Loucy (cell line): Measurements from ENCODE around the gene GABRG3.

Experiments
- H2AFZ ChIP-seq: fragments of 200-600 bp; sonication (generic); 2 replicates; pipeline ENCODE4 v1.6.0; 2016; ENCODE audit warnings: antibody characterized with exemption, mild to moderate bottlenecking, low read length, moderate library complexity
- H3F3A ChIP-seq: fragments of 200-600 bp; 2 replicates; pipeline ENCODE4 v1.6.0; 2016; ENCODE audit warnings: antibody characterized with exemption, low read depth, mild to moderate bottlenecking
- H3K27me3 ChIP-seq: fragments of 200-600 bp; sonication (generic); 2 replicates; pipeline ENCODE4 v1.6.1; 2014; ENCODE audit warnings: low read length, mild to moderate bottlenecking; ENCODE audit not compliant: insufficient read depth, poor library complexity, severe bottlenecking
- H3K36me3 ChIP-seq: fragments of 200-600 bp; sonication (generic); 2 replicates; pipeline ENCODE4 v1.6.1; 2016; ENCODE audit warnings: low read length; ENCODE audit not compliant: insufficient read depth
- H3K4me1 ChIP-seq: fragments of 200-600 bp; sonication (generic); 2 replicates; pipeline ENCODE4 v1.5.1; 2014; ENCODE audit warnings: low read length, mild to moderate bottlenecking; ENCODE audit not compliant: insufficient read depth, poor library complexity, severe bottlenecking
- H3K4me2 ChIP-seq: fragments of 200-600 bp; sonication (generic); 2 replicates; pipeline ENCODE4 v1.6.0; 2014; ENCODE audit warnings: antibody characterized with exemption, low read length, low read depth, mild to moderate bottlenecking; ENCODE audit not compliant: poor library complexity, severe bottlenecking
- H3K4me3 ChIP-seq: fragments of 200-600 bp; sonication (generic); 2 replicates; pipeline ENCODE4 v1.5.1; 2014; ENCODE audit warnings: low read length, mild to moderate bottlenecking, mixed read lengths; ENCODE audit not compliant: poor library complexity, severe bottlenecking
- H3K79me2 ChIP-seq: fragments of 200-600 bp; sonication (generic); 2 replicates; pipeline ENCODE4 v1.6.1; 2014; ENCODE audit warnings: low read length; ENCODE audit not compliant: insufficient read depth
- H3K9ac ChIP-seq: fragments of 200-600 bp; sonication (generic); 2 replicates; pipeline ENCODE4 v1.6.0; 2014; ENCODE audit warnings: mild to moderate bottlenecking, low read depth, low read length, moderate library complexity; ENCODE audit not compliant: poor library complexity, severe bottlenecking
- H3K9me2 ChIP-seq: fragments of 200-600 bp; sonication (generic); replicated peaks from 2 replicates; pipeline ENCODE4 v1.6.1; 2016; ENCODE audit warnings: low read depth, low read length, mixed read lengths
- H3K9me3 ChIP-seq: fragments of 200-600 bp; sonication (generic); 2 replicates; pipeline ENCODE4 v1.6.1; 2014; ENCODE audit warnings: mild to moderate bottlenecking, antibody characterized with exemption, low read length, low read depth; ENCODE audit not compliant: insufficient read depth
- H4K20me1 ChIP-seq: fragments of 200-600 bp; sonication (generic); 2 replicates; pipeline ENCODE4 v1.6.0; 2014; ENCODE audit warnings: antibody characterized with exemption, low read length, mild to moderate bottlenecking; ENCODE audit not compliant: insufficient read depth, poor library complexity, severe bottlenecking
- CTCF ChIP-seq: fragments of 200-600 bp; sonication (generic); conservative IDR thresholded peaks from 2 replicates; pipeline ENCODE4 v1.5.1; 2014; ENCODE audit warnings: mild to moderate bottlenecking, antibody characterized with exemption, low read length
- EZH2phosphoT487 ChIP-seq: fragments of 200-600 bp; IDR thresholded peaks from 2 replicates; pipeline ENCODE4 v1.6.1; 2018; ENCODE audit warnings: antibody characterized with exemption, mild to moderate bottlenecking, moderate library complexity, borderline replicate concordance

GABRG3 gene

GRCh38 chr15:27570746-27571145, 599.8 kb downstream of the GABRG3 start:
- TF ChIP-seq CTCF (no peak), EZH2phosphoT487 (no peak)
- Histone ChIP-seq H3K9ac (no peak overlapping the region), H3K27me3 (no peaks in the 10 kb centered on the region)

GRCh38 chr15:27573805-27574485, 603.0 kb downstream of the GABRG3 start:
- no peak overlapping the region for H3K4me2 ChIP-seq
- H3K36me3 ChIP-seq = no peaks in the 10 kb centered on the region
- H3K79me2 ChIP-seq = no peaks in the 10 kb centered on the region
- no peak overlapping the region for H2AFZ ChIP-seq
- TF ChIP-seq EZH2phosphoT487 (no peak), CTCF (no peak)
- no peak overlapping the region for H3K4me3 ChIP-seq
- no peaks in the 10 kb centered on the region; the same call in 1 of the 2 replicates for H3K9me3 ChIP-seq
- no peaks in the 10 kb centered on the region for H3K27me3 ChIP-seq
- H3K9ac ChIP-seq = no peak overlapping the region
- no peaks in the 10 kb centered on the region for H3K4me1 ChIP-seq
- H3F3A ChIP-seq = no peaks in the 10 kb centered on the region
- no peaks in the 10 kb centered on the region for H4K20me1 ChIP-seq
- no peaks in the 10 kb centered on the region for H3K9me2 ChIP-seq

More at GRCh38 chr15:27570746-27571145, 599.8 kb downstream of the GABRG3 start:
- no peak overlapping the region for H2AFZ ChIP-seq
- no peaks in the 10 kb centered on the region for H3K36me3 ChIP-seq
- H3K4me2 ChIP-seq = no peak overlapping the region
- no peaks in the 10 kb centered on the region for H3F3A ChIP-seq
- no peaks in the 10 kb centered on the region for H3K79me2 ChIP-seq
- H3K4me1 ChIP-seq = no peaks in the 10 kb centered on the region
- no peaks in the 10 kb centered on the region for H3K9me2 ChIP-seq
- no peak overlapping the region for H3K4me3 ChIP-seq
- H3K9me3 ChIP-seq = no peaks in the 10 kb centered on the region; the same call in 1 of the 2 replicates
- H4K20me1 ChIP-seq = no peaks in the 10 kb centered on the region

DNA sequence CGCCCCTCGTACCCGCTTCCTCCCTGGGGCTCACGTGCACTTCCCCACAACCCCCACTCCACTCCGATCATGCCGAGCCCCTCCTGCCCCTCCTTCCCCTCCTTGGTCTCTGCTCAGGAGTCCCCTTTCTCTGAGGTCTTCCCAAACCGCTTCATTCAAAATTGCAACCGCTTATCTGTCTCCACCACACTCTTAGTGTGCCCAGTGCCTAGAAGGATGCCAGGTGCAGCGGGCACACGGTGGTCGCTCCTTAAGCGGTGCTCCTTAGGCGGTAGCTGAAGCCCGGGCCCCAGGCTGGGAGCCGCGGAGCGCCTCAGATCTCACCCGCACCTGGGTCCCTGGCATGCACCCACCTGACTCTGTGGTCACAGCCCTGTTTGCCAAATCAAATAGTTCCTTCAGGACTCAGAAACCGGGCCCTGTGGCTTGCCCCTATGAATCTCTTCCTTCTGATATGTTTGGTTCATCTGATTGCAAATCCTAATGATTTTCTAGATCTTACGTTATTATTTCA, 603.6 kb downstream of the GABRG3 start:
- Histone ChIP-seq H3K4me2 (no peak overlapping the region), H3K79me2 (no peaks in the 10 kb centered on the region), H3K4me3 (no peak overlapping the region), H3K27me3 (no peaks in the 10 kb centered on the region), H3K4me1 (no peaks in the 10 kb centered on the region), H4K20me1 (no peaks in the 10 kb centered on the region), H3F3A (no peaks in the 10 kb centered on the region), H3K9me2 (no peaks in the 10 kb centered on the region), H2AFZ (no peak overlapping the region), H3K36me3 (no peaks in the 10 kb centered on the region), H3K9me3 (no peaks in the 10 kb centered on the region; the same call in 1 of the 2 replicates), H3K9ac (no peak overlapping the region)
- TF ChIP-seq EZH2phosphoT487 (no peak), CTCF (no peak)
